PC-3 (cell line): ENCODE results near the gene UCN2. TPM values are rescaled to one million over a fixed set of nuclear protein-coding genes. Genes with fewer than 3 reads are reported as not detected.

ENCODE experiments used
- ATAC-seq: fragments of 200-7000 bp; cut with Tn5 transposase; 2 replicates; pipeline ENCODE4 v1.9.1; 2020; ENCODE audit warnings: mild to moderate bottlenecking, moderate library complexity
- BruUV-seq: library from RNA; stranded (reverse); fragments of 400-500 nt; replicated peaks from 2 replicates; lab custom pipeline; 2021; lab: Mats Ljungman, UMichigan
- CTCF ChIA-PET: fragments of 300-600 bp; sonication (Branson Sonifier 250); formaldehyde crosslinking; loops from one replicate; lab custom pipeline; 2022; ENCODE audit warnings: antibody characterized with exemption; lab: Charles Lee
- POLR2A ChIA-PET: fragments of 300-600 bp; sonication (Branson Sonifier 250); formaldehyde crosslinking; loops from one replicate; lab custom pipeline; 2022; ENCODE audit warnings: antibody characterized with exemption; ENCODE audit not compliant: unreplicated experiment; lab: Charles Lee
- DNase-seq: peaks from one replicate; pipeline ENCODE4 v3.0.0-alpha.2; 2015
- H2AFZ ChIP-seq: fragments of 300-600 bp; sonication (generic); 2 replicates; pipeline ENCODE4 v1.6.0; 2016; ENCODE audit warnings: antibody characterized with exemption, low read length
- H3F3A ChIP-seq: fragments of 300-600 bp; sonication (generic); one replicate; pipeline ENCODE4 v1.6.0; 2017; ENCODE audit warnings: antibody characterized with exemption, low read length, control low read depth, mild to moderate bottlenecking; ENCODE audit not compliant: unreplicated experiment
- H3K27ac ChIP-seq: fragments of 300-600 bp; sonication (generic); 2 replicates; pipeline ENCODE4 v1.5.1; 2016; ENCODE audit warnings: mild to moderate bottlenecking, low read length
- H3K27me3 ChIP-seq: fragments of 300-600 bp; sonication (generic); 2 replicates; pipeline ENCODE4 v1.6.1; 2016; ENCODE audit warnings: low read length, mixed read lengths
- H3K36me3 ChIP-seq: fragments of 300-600 bp; sonication (generic); 2 replicates; pipeline ENCODE4 v1.6.1; 2016; ENCODE audit warnings: low read depth, mixed run types, low read length, mixed read lengths
- H3K4me1 ChIP-seq: fragments of 300-600 bp; sonication (generic); 2 replicates; pipeline ENCODE4 v1.5.1; 2016; ENCODE audit warnings: low read length; ENCODE audit not compliant: insufficient read depth
- H3K4me2 ChIP-seq: fragments of 300-600 bp; sonication (generic); 2 replicates; pipeline ENCODE4 v1.6.0; 2016; ENCODE audit warnings: low read length
- H3K4me3 ChIP-seq: fragments of 300-600 bp; sonication (generic); 2 replicates; pipeline ENCODE4 v1.5.1; 2016; ENCODE audit warnings: mild to moderate bottlenecking, low read length, mixed read lengths
- H3K79me2 ChIP-seq: fragments of 300-600 bp; sonication (generic); 2 replicates; pipeline ENCODE4 v1.6.1; 2017; ENCODE audit warnings: low read length, mixed read lengths
- H3K9ac ChIP-seq: fragments of 300-600 bp; sonication (generic); 2 replicates; pipeline ENCODE4 v1.6.0; 2016; ENCODE audit warnings: mild to moderate bottlenecking, low read length
- H3K9me2 ChIP-seq: fragments of 300-600 bp; sonication (generic); replicated peaks from 2 replicates; pipeline ENCODE4 v1.6.1; 2016; ENCODE audit warnings: mixed run types, low read length, mixed read lengths
- H3K9me3 ChIP-seq: fragments of 300-600 bp; sonication (generic); 2 replicates; pipeline ENCODE4 v1.6.1; 2016; ENCODE audit warnings: low read length, mixed read lengths
- H4K20me1 ChIP-seq: fragments of 300-600 bp; sonication (generic); 2 replicates; pipeline ENCODE4 v1.6.1; 2016; ENCODE audit warnings: low read length, mixed read lengths
- CTCF ChIP-seq: fragments of 300-600 bp; sonication (generic); conservative IDR thresholded peaks from 2 replicates; pipeline ENCODE4 v1.5.1; 2017; ENCODE audit warnings: antibody characterized with exemption, low read depth, mild to moderate bottlenecking, low read length
- EZH2 ChIP-seq: fragments of 300-600 bp; sonication (generic); IDR thresholded peaks from one replicate; pipeline ENCODE4 v1.6.1; 2017; ENCODE audit warnings: antibody characterized with exemption, mild to moderate bottlenecking, low read length; ENCODE audit not compliant: unreplicated experiment
- EZH2phosphoT487 ChIP-seq: fragments of 300-600 bp; sonication (generic); IDR thresholded peaks from 2 replicates; pipeline ENCODE4 v1.6.1; 2018; ENCODE audit warnings: mild to moderate bottlenecking, antibody characterized with exemption, low read length, borderline replicate concordance
- intact Hi-C: fragments of 100-400 bp; cut with micrococcal nuclease; formaldehyde crosslinking; loops from 2 replicates; pipeline ENCODE4 v1.9.0; 2023
- total RNA-seq: library from RNA; depleted of rRNA; stranded (reverse); fragments of >200 nt; gene quantifications from 2 replicates; pipeline ENCODE4 v1.2.3, GENCODE V29; 2014

Gene UCN2
- total RNA-seq, 1 experiment from 2014 or later = 0.91 TPM

- TF ChIP-seq EZH2phosphoT487 (no peak), EZH2 (no peak)
- no peak for ATAC-seq
- Histone ChIP-seq H3K4me3 (no peak overlapping the region), H3K27me3 (no peaks in the 10 kb centered on the region), H3F3A (no peaks in the 10 kb centered on the region), H3K9me3 (no peaks in the 10 kb centered on the region), H2AFZ (no peak overlapping the region), H3K79me2 (no peaks in the 10 kb centered on the region), H3K4me1 (peaks cover 38% of the 10 kb centered on the region), H3K4me2 (no peak overlapping the region), H3K36me3 (no peaks in the 10 kb centered on the region), H3K27ac (no peak overlapping the region), H3K9ac (no peak overlapping the region), H4K20me1 (no peaks in the 10 kb centered on the region), H3K9me2 (no peaks in the 10 kb centered on the region)
- intact Hi-C loops = no loop called here
- ChIA-PET POLR2A (no interaction called here), CTCF (no interaction called here)
- BruUV-seq = no TSS peak
- no peak for DNase-seq
Observed at GRCh38 chr3:48567090-48567489, 3.5 kb upstream of the UCN2 start.

- no peaks in the 10 kb centered on the region for H3K9me3 ChIP-seq
- CTCF ChIA-PET = no interaction called here
- no peaks in the 10 kb centered on the region for H3F3A ChIP-seq
- peaks cover 38% of the 10 kb centered on the region for H3K4me1 ChIP-seq
- DNase-seq (no peak), ATAC-seq (no peak)
- no peaks in the 10 kb centered on the region for H4K20me1 ChIP-seq
- POLR2A ChIA-PET = no interaction called here
- H3K27ac ChIP-seq = peak overlapping the region; percentile 45
- intact Hi-C loops = no loop called here
- TF ChIP-seq EZH2 (no peak), CTCF (no peak), EZH2phosphoT487 (no peak)
- no peaks in the 10 kb centered on the region for H3K27me3 ChIP-seq
- no peaks in the 10 kb centered on the region for H3K79me2 ChIP-seq
- H3K9ac ChIP-seq = no peak overlapping the region
- H3K4me2 ChIP-seq = no peak overlapping the region
- H3K4me3 ChIP-seq = no peak overlapping the region
- no peaks in the 10 kb centered on the region for H3K9me2 ChIP-seq
- H3K36me3 ChIP-seq = no peaks in the 10 kb centered on the region
- BruUV-seq = no TSS peak
- no peak overlapping the region for H2AFZ ChIP-seq
Observed at GRCh38 chr3:48566401-48566760, 2.8 kb upstream of the UCN2 start.

DNA sequence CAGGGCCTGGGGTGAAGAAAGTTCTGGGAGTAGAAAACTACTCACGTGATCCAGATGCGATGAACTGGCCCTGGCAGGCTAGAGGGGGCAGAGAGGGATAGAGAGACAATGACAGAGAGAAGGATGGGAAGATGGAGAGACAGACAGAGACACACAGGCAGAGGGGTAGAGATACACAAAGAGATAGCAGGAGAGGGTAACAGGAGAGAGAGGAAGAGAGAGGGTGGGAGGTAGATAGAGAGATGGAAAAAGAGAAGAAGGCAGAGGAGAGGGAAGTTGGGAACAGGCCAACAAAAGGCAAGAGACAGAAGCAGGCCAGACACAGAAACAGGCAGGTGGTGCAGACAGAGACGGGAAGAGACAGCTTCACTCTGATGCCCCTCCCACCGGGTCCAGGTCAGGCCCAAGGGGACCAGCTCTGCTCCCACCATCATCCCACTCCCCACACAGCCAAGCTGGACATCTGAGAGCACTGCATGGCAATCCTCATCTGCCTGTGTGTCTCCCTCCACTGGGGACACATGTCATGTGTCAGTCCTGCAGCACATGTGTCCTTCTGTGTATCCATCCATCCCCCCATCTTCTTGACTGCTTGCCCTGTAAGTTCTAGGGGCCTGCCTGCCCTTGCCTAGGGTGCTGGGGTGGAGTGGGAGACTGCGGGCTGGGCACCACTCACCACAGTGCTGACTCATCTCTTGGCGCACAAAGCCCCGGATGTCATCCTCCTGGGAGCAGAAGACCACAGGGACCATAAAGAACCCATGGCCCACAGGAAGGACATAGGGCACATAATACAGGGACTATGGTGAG, 2.2 kb upstream of the UCN2 start:
- ATAC-seq (peak; percentile 81), DNase-seq (peak; percentile 85)
- intact Hi-C loops = no loop called here
- Histone ChIP-seq H3K4me1 (peaks cover 38% of the 10 kb centered on the region), H3K9ac (peak overlapping the region; percentile 2; the same call in 1 of the 2 replicates), H3K4me2 (peak overlapping the region; percentile 27), H3F3A (no peaks in the 10 kb centered on the region), H3K79me2 (no peaks in the 10 kb centered on the region), H3K9me2 (no peaks in the 10 kb centered on the region), H3K4me3 (no peak overlapping the region), H3K27me3 (no peaks in the 10 kb centered on the region), H4K20me1 (no peaks in the 10 kb centered on the region), H3K36me3 (no peaks in the 10 kb centered on the region), H3K9me3 (no peaks in the 10 kb centered on the region), H2AFZ (no peak overlapping the region), H3K27ac (peak overlapping the region; percentile 51)
- BruUV-seq = no TSS peak
- TF ChIP-seq EZH2phosphoT487 (no peak), CTCF (no peak), EZH2 (no peak)
- CTCF ChIA-PET = no interaction called here
- POLR2A ChIA-PET = no interaction called here
